22Rv1 (cell line): ENCODE results near the gene GNRH2.

Experiments
- H3K27ac ChIP-seq: fragments of 450-650 bp; 2 replicates; pipeline ENCODE4 v1.5.1; 2017
- CTCF ChIP-seq: fragments of 450-650 bp; IDR thresholded peaks from 2 replicates; pipeline ENCODE4 v1.5.1; 2017; ENCODE audit warnings: mild to moderate bottlenecking
- ZFX ChIP-seq: fragments of 450-650 bp; IDR thresholded peaks from 2 replicates; pipeline ENCODE4 v1.6.1; 2017; ENCODE audit warnings: antibody characterized with exemption, borderline replicate concordance

GNRH2 gene

GRCh38 chr20:3082955-3083952 is 39.8 kb downstream of the GNRH2 start:
- H3K27ac ChIP-seq, result no peak overlapping the region
- TF ChIP-seq ZFX, result no peak
- no peak for TF ChIP-seq CTCF

- no peak within 1 kb of the TSS for H3K27ac ChIP-seq
- TF ChIP-seq CTCF (no peak), ZFX (no peak)
Measured at GRCh38 chr20:3084283-3084985, 41.0 kb downstream of the GNRH2 start, which contains the start of gene AVP. Gene AVP (minus strand): TSS chr20:3084724. CDS start chr20:3084674, 50 bp downstream.

GRCh38 chr20:3084986-3085360 is 41.6 kb downstream of the GNRH2 start:
- TF ChIP-seq ZFX, result no peak

GRCh38 chr20:3085571-3086072 is 42.2 kb downstream of the GNRH2 start:
- no peak for TF ChIP-seq ZFX
- TF ChIP-seq CTCF, result no peak

More at GRCh38 chr20:3084986-3085360, 41.6 kb downstream of the GNRH2 start:
- H3K27ac ChIP-seq, result no peak overlapping the region

DNA sequence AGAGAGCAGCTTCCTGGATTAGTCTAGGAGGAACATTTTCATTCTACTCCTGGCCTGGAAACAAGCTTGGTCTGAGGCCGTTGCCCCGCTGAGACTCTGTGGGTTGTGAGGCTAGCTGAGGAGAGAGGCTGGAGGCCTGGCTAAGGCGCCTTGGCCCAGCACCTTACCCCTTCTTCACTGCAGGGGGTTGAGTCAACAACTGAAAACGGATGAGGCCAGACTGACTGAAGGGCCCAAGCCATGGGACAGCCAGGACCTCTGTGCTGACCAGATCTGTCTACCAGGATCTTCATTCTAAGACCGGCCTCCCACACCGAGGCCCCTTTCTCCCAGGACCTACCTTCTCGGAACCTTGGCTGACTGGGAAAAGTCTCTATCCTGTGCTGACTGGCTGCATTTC is 44.6 kb downstream of the GNRH2 start:
- TF ChIP-seq CTCF (no peak), ZFX (no peak)
- H3K27ac ChIP-seq, result no peak overlapping the region

More at GRCh38 chr20:3085571-3086072, 42.2 kb downstream of the GNRH2 start:
- no peak overlapping the region for H3K27ac ChIP-seq

GRCh38 chr20:3090565-3090964 is 47.1 kb downstream of the GNRH2 start:
- TF ChIP-seq ZFX (no peak), CTCF (no peak)
- H3K27ac ChIP-seq, result no peak overlapping the region

- H3K27ac ChIP-seq, result no peak overlapping the region
- TF ChIP-seq ZFX (no peak), CTCF (no peak)
Measured at GRCh38 chr20:3092611-3093379, 49.4 kb downstream of the GNRH2 start.
